GM18511 (cell line): ENCODE data around the gene RASGEF1B.

Experiments used
- ATAC-seq: cut with Tn5 transposase; IDR thresholded peaks from one replicate; pipeline ENCODE4 v1.9.1; 2021; ENCODE audit warnings: mild to moderate bottlenecking, moderate library complexity; ENCODE audit not compliant: unreplicated experiment

Gene RASGEF1B

DNA sequence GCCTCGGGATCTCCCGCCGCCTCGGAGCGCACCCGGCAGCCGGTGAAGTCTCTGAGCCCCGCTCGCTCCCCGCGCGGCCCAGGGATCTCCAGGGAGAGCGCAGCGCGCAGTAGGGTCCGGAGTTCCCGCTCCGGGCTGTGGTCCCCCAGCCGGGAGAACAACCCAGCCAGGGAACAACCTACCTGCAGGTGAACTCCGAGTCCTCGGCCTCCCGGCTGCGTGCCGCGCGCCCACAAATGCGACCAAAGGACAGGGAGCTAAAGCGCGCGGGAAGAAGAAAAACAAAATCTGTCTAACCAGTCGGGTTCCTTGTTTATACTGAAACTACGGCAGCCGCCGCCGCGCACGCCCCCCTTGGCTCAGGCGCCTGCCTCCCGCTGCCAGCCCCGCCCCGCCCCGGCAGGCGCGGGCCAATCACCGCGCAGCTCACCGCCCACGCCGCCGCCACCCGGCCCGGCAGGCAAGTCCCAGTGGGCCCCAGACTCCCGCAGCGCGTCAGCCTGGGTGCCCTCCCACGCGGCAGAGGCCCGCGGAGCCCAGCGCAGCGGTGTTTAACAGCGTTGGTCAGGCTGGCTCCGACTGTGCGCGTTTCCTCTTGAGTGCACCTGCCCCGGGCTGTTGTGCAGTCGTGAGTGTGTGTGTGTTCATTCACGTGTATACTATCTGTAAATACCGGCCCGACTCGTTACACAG lies at the start of gene RASGEF1B:
Gene RASGEF1B, minus strand, starts transcription at position 320 of the 693 bp plus-strand sequence. CDS start 12,399 bp downstream, outside the sequence.
- ATAC-seq, result peak; percentile 94

DNA sequence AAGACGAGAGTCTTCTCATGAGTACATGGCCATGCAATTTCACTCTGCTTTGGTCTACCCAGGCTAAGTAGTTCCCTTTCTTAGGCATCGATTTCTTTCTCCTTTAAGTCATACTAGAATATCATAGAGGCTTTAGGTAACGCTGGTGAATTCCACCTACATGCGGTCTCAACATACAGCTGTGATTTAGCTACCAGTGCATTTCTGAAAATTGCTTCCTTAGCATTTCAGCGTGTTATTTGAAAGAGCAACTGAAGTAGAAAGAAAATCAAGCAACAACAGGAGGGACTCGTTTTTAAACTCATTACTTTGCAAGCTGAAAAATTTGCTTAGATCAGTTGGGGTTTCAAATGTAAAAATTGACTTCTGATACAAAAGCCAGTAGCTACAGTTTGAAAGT lies 48.1 kb upstream of the RASGEF1B start:
- ATAC-seq, result no peak

DNA sequence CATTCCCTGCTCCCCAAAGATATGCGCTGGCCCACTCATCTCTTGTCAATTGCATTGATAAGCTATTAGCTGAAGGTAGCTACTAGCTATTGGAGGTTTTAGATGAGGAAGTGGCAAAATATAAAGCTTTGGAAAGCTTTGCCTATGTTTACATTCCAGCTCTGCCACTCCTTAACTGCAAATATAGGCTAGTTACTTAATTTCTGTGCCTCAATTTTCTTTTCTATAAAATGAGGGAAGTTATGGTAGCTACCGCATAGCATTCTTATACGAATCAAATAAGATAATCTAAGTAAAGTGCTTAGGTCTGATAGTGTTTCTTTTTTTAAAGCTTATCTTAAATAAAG lies 47.7 kb upstream of the RASGEF1B start:
- ATAC-seq, result no peak

DNA sequence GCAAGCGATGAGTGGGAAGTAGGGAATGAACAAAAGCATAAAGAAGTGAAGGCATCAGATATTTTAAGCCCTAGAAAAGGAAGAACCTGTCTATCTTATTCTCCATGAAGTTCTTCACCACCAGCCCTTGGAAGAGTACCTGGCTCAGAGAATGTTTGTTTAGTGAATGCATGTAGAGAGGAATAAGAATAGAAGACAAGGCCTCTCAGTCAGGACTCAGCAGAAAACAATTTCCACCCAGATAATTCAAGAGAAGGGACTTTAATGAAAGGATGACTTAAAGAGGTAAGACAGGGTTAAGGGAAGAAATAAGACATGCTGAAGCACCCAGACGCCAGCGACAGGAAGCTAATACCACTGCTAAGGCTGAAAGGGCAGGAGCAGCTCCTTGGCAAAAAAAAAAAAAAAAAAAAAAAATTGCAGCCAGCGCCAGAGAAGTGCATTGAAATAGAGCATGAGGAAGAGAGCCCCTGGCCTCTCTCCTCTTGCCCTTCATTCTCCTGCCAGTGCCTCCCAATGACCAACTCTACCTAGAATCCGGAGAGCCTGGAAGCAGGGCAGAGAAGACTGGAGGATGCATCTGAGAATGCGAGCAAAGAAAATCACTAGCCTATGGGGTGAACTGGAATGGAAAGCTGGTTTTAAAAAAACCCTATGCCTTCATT lies 47.2 kb upstream of the RASGEF1B start:
- ATAC-seq, result no peak

DNA sequence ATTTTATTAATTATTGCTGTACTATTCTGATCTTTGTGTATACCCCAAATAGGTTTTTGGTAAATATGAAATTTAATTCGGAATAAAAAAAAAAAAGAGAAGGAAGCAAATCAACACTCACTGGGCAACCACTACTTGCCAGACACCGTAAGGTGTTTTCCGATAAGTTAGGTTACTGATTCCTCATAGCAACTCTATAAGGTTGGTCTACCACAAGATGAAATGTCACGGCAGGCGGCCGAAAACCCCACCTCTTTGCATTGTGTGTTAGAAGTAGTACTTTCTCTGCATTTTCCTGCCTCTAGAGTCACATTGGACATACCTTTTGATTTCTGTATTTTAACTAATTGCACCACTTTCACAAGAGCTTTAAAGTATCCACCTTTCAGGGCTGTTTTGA lies 44.5 kb upstream of the RASGEF1B start:
- ATAC-seq, result no peak

DNA sequence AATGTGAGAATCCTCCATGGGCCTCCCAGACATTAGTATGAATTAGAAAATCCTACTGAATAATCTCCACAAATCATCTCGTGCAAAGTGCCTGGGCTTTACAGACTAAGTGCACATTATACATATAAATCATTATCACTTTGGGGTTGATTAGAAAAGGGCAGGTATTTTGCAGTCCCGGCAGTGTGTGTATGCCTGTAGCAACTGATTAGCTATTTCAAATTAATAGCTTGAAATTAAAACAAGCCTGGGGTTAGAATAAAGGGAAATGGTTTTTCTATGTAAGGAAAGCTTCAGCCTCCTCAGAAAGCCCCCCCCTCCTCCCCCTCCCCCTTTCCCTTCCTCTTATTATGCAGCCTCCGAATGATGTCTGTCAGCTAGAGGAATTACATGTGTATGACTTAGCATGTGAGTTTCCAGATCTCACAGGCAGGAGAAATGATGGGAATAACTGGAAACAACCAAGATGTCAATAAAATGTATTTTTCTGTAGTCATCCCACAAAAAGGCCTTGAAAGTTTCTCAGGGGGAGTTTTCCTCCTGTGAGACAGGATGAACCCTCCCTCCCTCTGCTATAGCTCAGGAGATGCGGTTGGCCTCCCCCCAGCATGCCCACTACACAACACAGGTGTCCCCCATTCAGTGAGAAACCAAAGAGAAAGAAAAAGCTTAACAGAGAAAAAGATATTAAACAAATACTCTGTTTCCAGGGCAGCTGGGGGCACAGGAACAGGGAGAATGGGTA lies 41.2 kb upstream of the RASGEF1B start:
- ATAC-seq, result no peak

DNA sequence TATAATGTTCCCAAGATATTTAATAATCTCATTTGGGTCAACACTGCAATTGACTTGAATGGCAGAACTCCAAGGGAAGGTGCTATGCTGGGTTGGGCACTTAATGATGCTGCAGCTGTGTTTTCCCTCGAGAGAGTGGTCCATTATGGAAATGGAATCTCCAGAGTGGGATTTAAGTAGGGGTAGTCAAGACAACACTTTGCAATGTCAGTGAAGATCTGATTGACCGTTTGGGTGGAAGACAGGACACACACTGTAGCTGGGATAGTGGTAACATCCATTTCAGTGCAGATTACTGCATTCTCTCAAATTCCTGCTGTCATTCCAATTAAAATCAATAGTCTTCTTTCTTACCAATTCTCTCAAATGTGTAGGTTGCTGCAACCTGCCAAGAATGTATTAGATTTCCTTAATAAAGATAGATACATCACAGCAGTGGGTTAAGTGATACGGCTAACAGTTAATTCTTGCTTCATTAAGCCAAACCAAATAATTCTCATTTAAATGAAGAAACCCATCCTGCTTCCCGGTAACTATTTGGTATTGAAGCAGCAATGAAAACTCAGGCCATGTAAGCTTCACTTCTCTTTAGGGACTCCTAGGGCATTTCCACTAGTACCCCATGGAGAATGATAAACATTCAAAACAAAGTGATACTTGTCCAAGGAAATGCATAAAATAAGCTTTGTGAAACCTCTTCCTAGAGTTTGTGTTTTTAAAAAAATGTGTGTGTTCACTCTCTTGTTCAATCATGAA lies 40.5 kb upstream of the RASGEF1B start:
- no peak for ATAC-seq

DNA sequence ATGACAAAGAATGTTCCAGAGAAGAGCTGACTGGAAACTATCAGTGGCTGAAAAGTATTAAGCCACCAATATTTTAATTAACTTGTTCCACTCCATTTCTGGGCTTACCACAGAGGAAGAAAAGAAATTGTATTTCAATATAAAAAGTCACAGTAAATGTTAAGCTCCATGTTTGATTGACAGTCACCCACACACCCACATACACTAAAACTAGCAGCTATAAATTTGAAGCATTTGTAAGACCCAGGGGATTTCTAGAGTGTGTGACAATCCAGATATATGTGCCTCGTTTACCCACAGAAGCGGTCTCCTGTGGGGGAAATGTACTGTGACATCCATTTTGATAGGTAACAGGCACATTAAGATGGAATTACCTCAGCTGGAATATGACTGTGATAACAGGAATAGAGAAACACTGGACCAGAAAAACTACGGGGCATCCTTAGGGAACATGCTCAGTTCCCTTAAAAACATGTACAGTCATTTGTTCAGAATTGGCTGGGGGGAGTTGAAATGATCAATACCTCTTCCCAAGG lies 39.0 kb upstream of the RASGEF1B start:
- ATAC-seq, result no peak

DNA sequence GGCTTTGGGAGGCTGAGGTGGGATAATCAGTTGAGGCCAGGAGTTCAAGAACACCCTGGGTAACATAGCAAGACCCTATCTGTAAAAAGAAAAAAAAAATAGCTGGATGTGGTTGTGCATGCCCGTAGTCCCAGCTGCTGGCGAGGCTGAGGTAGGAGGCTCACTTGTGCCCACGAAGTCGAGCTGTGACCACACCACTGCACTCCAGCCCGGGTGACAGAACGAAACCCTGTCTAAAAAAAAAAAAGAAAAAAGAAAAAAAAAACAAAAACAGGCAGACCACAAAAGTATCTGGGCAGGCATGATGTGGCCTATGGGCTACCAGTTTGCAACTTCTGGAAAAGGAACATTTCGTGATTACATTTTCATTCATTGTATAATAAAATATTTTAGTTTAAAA lies 38.1 kb upstream of the RASGEF1B start:
- no peak for ATAC-seq

DNA sequence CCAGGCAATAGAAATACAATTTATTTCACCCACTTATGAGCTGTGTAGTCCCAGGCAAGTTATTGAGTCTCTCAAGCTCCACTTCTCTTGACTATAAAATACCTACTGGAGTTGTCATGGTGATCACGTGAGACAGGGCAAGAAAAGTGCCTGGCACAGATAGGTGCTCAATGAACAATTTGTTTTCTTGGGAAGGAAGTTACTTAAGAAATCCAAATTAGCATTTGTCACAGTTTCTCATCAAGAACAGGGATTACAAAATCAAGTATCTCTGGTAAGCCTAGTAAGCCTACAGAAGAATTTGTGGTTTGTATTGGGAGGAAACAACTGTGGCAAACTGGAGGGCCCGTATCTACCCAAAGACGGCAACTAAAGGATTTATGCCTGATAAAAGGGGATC lies 37.5 kb upstream of the RASGEF1B start:
- no peak for ATAC-seq

DNA sequence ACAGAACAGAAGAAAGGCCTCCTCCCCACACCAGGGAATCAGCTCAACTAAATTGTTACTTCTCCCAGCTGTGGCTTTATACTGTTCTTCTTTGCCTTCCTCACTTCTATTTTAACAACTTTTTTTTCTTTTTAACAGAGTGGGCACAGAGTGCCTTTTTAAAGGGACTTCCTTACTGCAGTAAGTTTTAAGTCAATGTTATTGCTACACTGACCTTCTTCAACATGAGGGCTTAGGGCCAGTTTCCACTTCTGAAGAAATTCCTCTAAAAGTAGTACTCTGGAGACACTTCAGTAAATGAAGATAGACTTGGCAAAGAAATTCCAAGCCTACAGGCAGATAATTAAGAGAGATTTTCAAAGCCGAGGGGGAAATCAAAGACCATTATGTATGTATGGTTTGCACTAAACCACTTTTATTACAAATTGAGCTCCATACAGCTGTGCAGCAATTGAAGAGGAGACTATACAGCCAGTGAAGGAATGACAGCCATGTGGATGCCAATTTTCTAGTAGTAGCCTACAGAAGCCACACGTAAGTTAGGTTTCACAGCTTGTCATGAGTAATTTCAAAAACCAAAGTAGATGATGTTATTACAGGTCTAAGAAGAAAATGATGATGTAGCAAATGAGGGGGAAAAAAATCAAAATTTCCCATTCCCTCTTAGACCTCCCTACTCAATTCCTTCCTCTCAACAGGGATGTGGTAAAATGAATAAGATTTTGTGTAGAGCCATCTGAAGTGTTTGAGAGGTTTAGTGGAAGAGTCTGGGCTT lies 36.9 kb upstream of the RASGEF1B start:
- ATAC-seq, result no peak

DNA sequence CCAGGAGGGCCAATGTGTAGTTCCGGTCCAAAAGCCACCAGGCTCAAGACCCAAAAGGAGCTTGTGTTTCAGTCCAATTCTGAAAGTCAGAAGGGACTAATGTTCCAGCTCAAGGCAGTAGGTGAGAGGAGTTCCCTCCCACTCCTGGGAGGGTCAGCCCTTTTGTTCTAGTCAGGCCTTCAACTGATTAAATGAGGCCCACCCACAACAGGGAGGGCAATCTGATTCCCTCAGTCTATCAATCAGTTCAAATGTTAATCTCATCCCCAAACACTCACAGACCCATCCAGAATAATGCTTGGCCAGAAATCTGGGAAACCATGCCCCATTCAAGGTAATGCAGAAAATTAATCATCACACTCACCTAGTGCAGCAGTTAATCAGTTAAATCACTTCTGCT lies 35.8 kb upstream of the RASGEF1B start:
- ATAC-seq, result no peak

DNA sequence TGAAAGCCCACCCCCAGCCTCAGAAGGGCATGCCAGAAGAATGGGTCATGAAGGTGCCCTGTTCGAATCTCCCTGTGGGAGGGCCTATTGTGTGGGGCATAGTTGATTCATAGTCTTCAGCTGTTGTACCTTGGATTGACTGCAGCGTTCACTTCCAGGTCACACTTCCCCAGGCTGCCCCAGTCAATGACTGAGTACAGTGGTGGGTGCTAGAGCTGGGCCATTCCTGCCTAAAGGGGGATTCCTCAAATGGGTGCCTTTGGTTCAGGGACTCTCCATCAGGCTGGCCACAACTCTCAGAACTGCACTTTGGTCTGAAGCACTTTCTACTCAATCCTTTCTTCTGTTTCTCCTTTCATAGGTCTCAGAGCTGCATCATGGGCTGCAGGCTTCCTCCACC lies 35.0 kb upstream of the RASGEF1B start:
- ATAC-seq, result peak; percentile 64

DNA sequence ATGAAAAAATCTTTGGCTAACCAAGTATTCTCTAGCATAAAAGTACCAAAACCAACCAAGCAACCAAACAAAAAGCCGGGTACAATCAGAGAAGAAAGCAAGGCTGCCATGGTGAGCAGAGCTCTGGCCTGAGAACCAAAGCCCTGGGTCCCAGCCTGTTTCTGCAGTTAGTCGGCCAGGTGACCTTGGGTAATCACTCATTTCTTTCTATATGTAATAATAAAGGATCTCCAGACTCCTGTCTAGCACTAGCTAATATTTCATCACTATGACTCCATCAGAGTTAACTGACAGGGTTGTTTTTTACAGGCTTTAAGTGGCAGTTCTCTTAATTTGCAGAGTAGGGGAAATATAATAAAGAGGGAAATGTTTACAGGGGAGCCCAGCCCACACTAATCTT lies 34.0 kb upstream of the RASGEF1B start:
- ATAC-seq, result no peak

DNA sequence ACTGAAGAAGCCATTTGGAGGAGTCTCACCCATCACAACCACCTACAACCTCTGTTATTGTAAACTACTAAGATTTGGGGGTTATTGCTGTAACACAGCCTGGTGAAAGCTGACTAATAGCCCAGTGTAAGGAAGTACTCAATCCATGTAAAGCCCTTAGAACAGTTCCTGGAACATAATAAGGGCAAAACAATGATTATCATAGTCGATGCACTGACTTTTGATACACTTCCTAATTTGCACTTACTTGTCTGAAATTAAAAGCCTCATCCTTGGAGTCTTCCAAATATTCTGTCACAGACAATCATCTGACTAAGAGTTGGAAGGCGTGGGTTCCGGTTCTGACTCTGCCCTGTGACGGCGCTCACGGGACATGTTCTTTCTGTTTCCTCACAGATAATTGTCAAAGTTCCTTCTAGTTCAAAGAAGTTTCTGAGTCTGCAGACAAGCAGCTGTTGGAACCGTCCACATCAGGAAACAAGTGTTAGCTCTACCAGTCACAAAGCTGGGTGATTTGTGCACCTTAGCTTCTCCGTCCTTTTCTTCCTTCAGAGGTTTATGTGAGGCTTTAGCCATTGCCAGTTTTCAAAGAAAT lies 33.4 kb upstream of the RASGEF1B start:
- peak; percentile 67 for ATAC-seq

DNA sequence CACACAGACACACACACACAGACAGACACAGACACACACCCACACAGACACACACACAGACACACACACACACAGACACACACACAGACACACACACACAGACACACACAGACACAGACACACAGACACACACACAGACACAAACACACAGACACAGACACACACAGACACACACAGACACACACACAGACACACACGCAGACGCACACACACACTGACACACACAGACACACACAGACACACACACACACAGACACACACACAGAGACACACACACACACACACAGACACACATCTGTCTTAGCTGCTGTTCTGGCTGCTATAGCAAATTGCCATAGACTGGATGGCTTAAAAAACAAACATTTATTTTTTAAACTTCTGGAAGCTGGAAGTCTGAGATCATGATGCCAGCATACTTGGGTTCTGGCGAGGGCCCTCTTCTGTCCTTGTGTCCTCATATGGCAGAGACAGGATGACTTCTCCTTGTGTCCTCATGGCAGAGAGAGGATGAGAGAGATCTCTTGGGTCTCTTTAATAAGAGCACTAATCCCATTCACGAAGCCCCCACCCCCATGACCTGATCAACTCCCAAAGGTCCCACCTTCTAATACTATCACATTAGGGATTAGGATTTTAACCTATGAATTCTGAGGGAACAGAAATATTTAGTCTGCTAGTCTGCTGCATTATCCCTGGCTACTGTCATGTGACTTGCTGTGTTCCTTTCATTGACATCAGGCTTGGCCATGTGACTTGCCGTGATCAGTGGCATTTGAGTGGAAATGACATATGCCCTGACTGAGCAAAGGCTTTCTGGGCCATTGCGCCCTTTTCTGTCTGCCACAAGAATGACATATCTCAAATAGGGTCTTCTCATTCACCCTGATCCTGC lies 32.7 kb upstream of the RASGEF1B start:
- no peak for ATAC-seq

DNA sequence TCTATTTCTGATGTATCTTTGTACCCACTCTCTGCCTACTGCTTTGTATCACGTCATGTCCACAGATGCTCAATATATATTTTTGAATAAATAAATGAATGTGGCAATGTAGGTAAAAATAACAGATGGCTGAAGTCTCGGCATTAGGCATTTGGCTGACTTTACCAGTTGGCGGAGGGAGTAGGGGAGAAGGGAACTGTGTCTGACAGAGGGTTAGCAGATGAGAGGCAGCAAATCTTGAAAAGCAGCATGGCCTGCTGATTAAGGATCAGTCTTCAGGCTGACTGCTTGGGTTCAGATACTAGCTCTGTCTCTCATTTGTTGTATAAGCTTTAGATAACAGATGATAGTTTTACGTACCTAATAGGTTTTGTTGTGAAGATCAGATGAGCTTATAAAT lies 31.9 kb upstream of the RASGEF1B start:
- ATAC-seq, result no peak

DNA sequence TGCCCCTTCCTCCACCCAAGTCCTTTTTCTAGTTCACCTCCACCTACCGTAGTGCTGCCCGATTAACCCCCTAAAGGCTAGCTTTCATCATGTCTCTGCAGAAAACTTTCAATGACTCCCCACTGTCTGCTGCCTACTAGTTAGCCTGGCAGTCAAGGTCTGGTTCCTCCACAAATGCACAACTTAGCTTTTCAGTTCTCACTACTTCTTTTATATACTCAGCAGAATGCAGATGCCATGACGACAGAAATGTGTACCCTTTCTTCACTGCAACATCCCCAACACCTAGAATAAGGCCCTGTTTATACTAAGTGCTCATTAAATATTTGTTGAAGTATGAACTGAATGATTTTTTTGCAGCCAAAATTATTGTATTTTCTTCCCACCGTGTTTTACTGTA lies 30.9 kb upstream of the RASGEF1B start:
- ATAC-seq, result no peak

DNA sequence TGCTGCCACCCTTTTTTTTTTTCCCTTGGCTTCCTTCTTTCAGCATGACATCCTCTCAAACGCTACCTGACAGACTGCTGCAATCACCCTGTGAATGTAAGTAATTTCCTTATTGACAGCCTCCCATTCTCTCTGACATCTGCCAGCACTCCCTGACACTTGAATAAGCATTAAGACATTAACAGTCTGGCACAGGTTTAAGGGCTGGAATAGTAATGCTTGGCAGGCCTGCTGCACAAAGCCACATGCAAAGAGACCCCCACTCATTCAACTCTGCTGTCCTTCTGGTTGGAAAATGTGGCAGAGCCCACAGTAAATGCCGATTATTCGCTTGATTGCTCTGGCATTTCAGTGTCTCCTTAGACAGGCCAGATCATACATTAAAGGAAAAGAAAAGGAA lies 28.1 kb upstream of the RASGEF1B start:
- ATAC-seq, result no peak
